K562 (cell line): Measurements from ENCODE around the gene MLN. TPM values are rescaled to one million over a fixed set of nuclear protein-coding genes. Genes with fewer than 3 reads are reported as not detected.

Experiments
- BCOR ChIP-seq: fragments of 450-650 bp; IDR thresholded peaks from 2 replicates; pipeline ENCODE4 v1.6.1; 2016
- BHLHE40 ChIP-seq: IDR thresholded peaks from 2 replicates; pipeline ENCODE4 v1.6.1; 2011; ENCODE audit warnings: low read length, improper control_type of control experiment
- BRCA1 ChIP-seq, 2 experiments: fragments of 450-650 bp in 1 of 2; sonication (generic) in 1 of 2; formaldehyde crosslinking in 1 of 2; IDR thresholded peaks; 2 replicates each; pipeline versions ENCODE4 v1.5.0 to v1.6.1; 2017 to 2020; ENCODE audit warnings: mild to moderate bottlenecking in 1 of 2, missing genetic modification reagents in 1 of 2
- DMBX1 ChIP-seq: fragments of 250-450 bp; sonication (Bioruptor Pico); IDR thresholded peaks from 2 replicates; pipeline ENCODE4 v1.8.0; 2022; ENCODE audit warnings: inconsistent platforms, mild to moderate bottlenecking, moderate library complexity, borderline replicate concordance
- FOXK1 ChIP-seq: sonication (generic); formaldehyde crosslinking; IDR thresholded peaks from 2 replicates; pipeline ENCODE4 v1.8.0; 2022; ENCODE audit warnings: missing genetic modification reagents, mild to moderate bottlenecking, borderline replicate concordance
- FOXP1 ChIP-seq: sonication (generic); formaldehyde crosslinking; IDR thresholded peaks from 2 replicates; pipeline ENCODE4 v1.8.0; 2022; ENCODE audit warnings: mild to moderate bottlenecking, missing genetic modification reagents
- HINFP ChIP-seq: fragments of 450-650 bp; conservative IDR thresholded peaks from 2 replicates; pipeline ENCODE4 v1.6.1; 2016; ENCODE audit warnings: missing genetic modification characterization, low read depth, mild to moderate bottlenecking, control low read depth, missing compliant biosample characterization
- MEIS2 ChIP-seq: fragments of 450-650 bp; IDR thresholded peaks from 2 replicates; pipeline ENCODE4 v1.6.1; 2014; ENCODE audit warnings: mild to moderate bottlenecking; ENCODE audit not compliant: partially characterized antibody
- MYBL2 ChIP-seq, 2 experiments: fragments of 450-650 bp in 1 of 2; sonication (generic) in 1 of 2; formaldehyde crosslinking in 1 of 2; IDR thresholded peaks; 2 replicates each; pipeline versions ENCODE4 v1.6.1 to v1.8.1; 2017 to 2022; ENCODE audit warnings: borderline replicate concordance in 1 of 2, inconsistent platforms in 1 of 2, low read depth in 1 of 2, mild to moderate bottlenecking in 1 of 2, missing genetic modification reagents in 1 of 2, moderate library complexity in 1 of 2
- NCOA2 ChIP-seq, 2 experiments: fragments of 450-650 bp; IDR thresholded peaks; 2 replicates each; pipeline ENCODE4 v1.6.1; 2018; ENCODE audit warnings: mild to moderate bottlenecking in 2 of 2, moderate library complexity in 1 of 2; ENCODE audit not compliant: partially characterized antibody in 2 of 2
- NCOA6 ChIP-seq: fragments of 450-650 bp; IDR thresholded peaks from 2 replicates; pipeline ENCODE4 v1.6.1; 2017; ENCODE audit warnings: mild to moderate bottlenecking
- NR2C1 ChIP-seq, 2 experiments: fragments of 450-650 bp; IDR thresholded peaks; 2 replicates each; pipeline ENCODE4 v1.6.1; 2017; ENCODE audit warnings: mild to moderate bottlenecking in 2 of 2, antibody characterized with exemption in 1 of 2, inconsistent platforms in 1 of 2, missing compliant biosample characterization in 1 of 2, missing genetic modification characterization in 1 of 2
- SRSF7 ChIP-seq: fragments of 200-400 bp; formaldehyde crosslinking; optimal IDR thresholded peaks from 2 replicates; pipeline ENCODE3; 2017; ENCODE audit warnings: mild to moderate bottlenecking, low read depth, low read length
- TOE1 ChIP-seq, 2 experiments: fragments of 450-650 bp in 1 of 2; sonication (generic) in 1 of 2; formaldehyde crosslinking in 1 of 2; IDR thresholded peaks; 2 replicates each; pipeline versions ENCODE4 v1.7.1 to v1.8.0; 2016 to 2022; ENCODE audit warnings: borderline replicate concordance in 2 of 2, mild to moderate bottlenecking in 2 of 2, antibody characterized with exemption in 1 of 2, inconsistent platforms in 1 of 2, low read depth in 1 of 2, missing genetic modification reagents in 1 of 2, moderate library complexity in 1 of 2
- U2AF2 ChIP-seq: fragments of 200-400 bp; formaldehyde crosslinking; optimal IDR thresholded peaks from 2 replicates; pipeline ENCODE3; 2017; ENCODE audit warnings: low read depth, mild to moderate bottlenecking, low read length
- ZBTB8A ChIP-seq: fragments of 450-650 bp; IDR thresholded peaks from 2 replicates; pipeline ENCODE4 v1.6.1; 2018; ENCODE audit warnings: mild to moderate bottlenecking, moderate library complexity; ENCODE audit not compliant: partially characterized antibody
- ZNF143 ChIP-seq: sonication (generic); formaldehyde crosslinking; IDR thresholded peaks from 2 replicates; pipeline ENCODE4 v1.9.0; 2022; ENCODE audit warnings: mild to moderate bottlenecking, missing genetic modification reagents
- ZNF175 ChIP-seq: fragments of 200-800 bp; sonication (Bioruptor generic); IDR thresholded peaks from 2 replicates; pipeline ENCODE4 v1.6.1; 2016; ENCODE audit warnings: low read depth, mild to moderate bottlenecking, missing genetic modification characterization, missing compliant biosample characterization
- ZNF398 ChIP-seq: fragments of 250-450 bp; sonication (Bioruptor Pico); IDR thresholded peaks from 2 replicates; pipeline ENCODE4 v1.8.0; 2021; ENCODE audit warnings: moderate library complexity, mild to moderate bottlenecking, inconsistent platforms
- ZNF584 ChIP-seq: fragments of 200-800 bp; sonication (Bioruptor generic); IDR thresholded peaks from 2 replicates; pipeline ENCODE4 v1.6.1; 2016; ENCODE audit warnings: low read depth, mild to moderate bottlenecking, missing genetic modification characterization, missing compliant biosample characterization
- ZNF76 ChIP-seq: fragments of 250-450 bp; sonication (Bioruptor Pico); IDR thresholded peaks from 2 replicates; pipeline ENCODE4 v1.4.0; 2020; ENCODE audit warnings: mild to moderate bottlenecking, moderate library complexity, borderline replicate concordance
- polyA plus RNA-seq, 8 experiments: library from polyadenylated mRNA; depleted of rRNA in 4 of 8; stranded (reverse) in 5 of 8; unstranded in 3 of 8; fragments of >200 nt; fragmentation: Nextera tagmentation in 2 of 8; fragmentation: Illumina TruSeq in 1 of 8; extraction: Ambion mirVana in 2 of 8; extraction: Trizol in 1 of 8; gene quantifications; 2 replicates each; pipeline versions ENCODE4 v1.2.1 to v1.2.3, GENCODE V29; 2011 to 2014; ENCODE audit warnings: inconsistent platforms in 1 of 8, missing spikeins in 1 of 8
- total RNA-seq, 7 experiments: library from RNA; depleted of rRNA in 6 of 7; stranded (reverse); fragments of >200 nt in 6 of 7; fragmentation: Illumina TruSeq in 2 of 7; extraction: Trizol in 2 of 7; gene quantifications; 2 replicates each; pipeline versions ENCODE4 v1.2.1 to v1.2.3, GENCODE V29; 2011 to 2021; ENCODE audit warnings: low replicate concordance in 1 of 7

The MLN gene
- total and polyA plus RNA-seq, 9 of the 15 experiments (the other 6 are each of a cell fraction or from before 2014, with no cell fraction given), result not detected

GRCh38 chr6:33840048-33840926 is 36.5 kb upstream of the MLN start (continued):
- no peak for TF ChIP-seq NCOA6
- peak; percentile 47; the same call in 1 of the 2 replicates for TF ChIP-seq BCOR
- peak; percentile 95 for TF ChIP-seq ZNF584
- TF ChIP-seq HINFP, result no peak
- TF ChIP-seq MEIS2, result peak; percentile 5
- TF ChIP-seq TOE1 (IDR thresholded peaks at IDR 0.05; ENCODE audit: borderline replicate concordance), result peak; percentile 98
- no peak for TF ChIP-seq TOE1 (CRISPR knock-in tag; IDR thresholded peaks at IDR 0.05; ENCODE audit: borderline replicate concordance, low read depth)
- peak; percentile 98 for TF ChIP-seq BHLHE40
- TF ChIP-seq ZNF175, result peak; percentile 85
- TF ChIP-seq U2AF2, result no peak
- no peak for TF ChIP-seq ZBTB8A
- TF ChIP-seq NR2C1 (IDR thresholded peaks at IDR 0.05), result peak; percentile 91
- peak; percentile 91 for TF ChIP-seq NR2C1 (tag; IDR thresholded peaks at IDR 0.05)
- TF ChIP-seq BRCA1 (IDR thresholded peaks at IDR 0.05), result no peak
- no peak for TF ChIP-seq BRCA1 (CRISPR knock-in tag; IDR thresholded peaks at IDR 0.05)
- no peak for TF ChIP-seq MYBL2 (IDR thresholded peaks at IDR 0.05; ENCODE audit: low read depth)
- no peak for TF ChIP-seq MYBL2 (CRISPR knock-in tag; IDR thresholded peaks at IDR 0.05; ENCODE audit: borderline replicate concordance)
- 0 out of 2 replicates have a peak, but pooled peaks have one; percentile 16 for TF ChIP-seq ZNF76 (CRISPR knock-in tag)
- no peak; the same call in 1 of the 2 replicates for TF ChIP-seq DMBX1
- no peak for TF ChIP-seq NCOA2 (IDR thresholded peaks at IDR 0.05; ENCODE audit: partially characterized antibody in 2 of 2)
- TF ChIP-seq SRSF7, result no peak
- TF ChIP-seq ZNF398, result no peak
- TF ChIP-seq FOXP1 (CRISPR knock-in tag), result peak; percentile 59; the same call in 1 of the 2 replicates
- no peak for TF ChIP-seq ZNF143 (CRISPR knock-in tag)
- no peak for TF ChIP-seq FOXK1 (CRISPR knock-in tag)
